ENCODE data around the gene THSD7B.

- TF ChIP-seq GATA2 (IDR thresholded peaks at IDR 0.05; ENCODE audit: low read depth, low read length) = no peak
- no peak for TF ChIP-seq GATA3 (IDR thresholded peaks at IDR 0.05; ENCODE audit: low read depth, low read length)
These were observed 782.5 kb downstream of the THSD7B start for GRCh38 chr2:137547842-137548241.
